GM18909 (cell line): Measurements from ENCODE around the gene SHTN1.
A peak's percentile ranks its signal among the peaks of the same experiment; 100 is the strongest.

Experiments used
- ATAC-seq: cut with Tn5 transposase; IDR thresholded peaks from one replicate; pipeline ENCODE4 v1.9.1; 2021; ENCODE audit warnings: mild to moderate bottlenecking; ENCODE audit not compliant: unreplicated experiment, poor library complexity

The SHTN1 gene, protein sequence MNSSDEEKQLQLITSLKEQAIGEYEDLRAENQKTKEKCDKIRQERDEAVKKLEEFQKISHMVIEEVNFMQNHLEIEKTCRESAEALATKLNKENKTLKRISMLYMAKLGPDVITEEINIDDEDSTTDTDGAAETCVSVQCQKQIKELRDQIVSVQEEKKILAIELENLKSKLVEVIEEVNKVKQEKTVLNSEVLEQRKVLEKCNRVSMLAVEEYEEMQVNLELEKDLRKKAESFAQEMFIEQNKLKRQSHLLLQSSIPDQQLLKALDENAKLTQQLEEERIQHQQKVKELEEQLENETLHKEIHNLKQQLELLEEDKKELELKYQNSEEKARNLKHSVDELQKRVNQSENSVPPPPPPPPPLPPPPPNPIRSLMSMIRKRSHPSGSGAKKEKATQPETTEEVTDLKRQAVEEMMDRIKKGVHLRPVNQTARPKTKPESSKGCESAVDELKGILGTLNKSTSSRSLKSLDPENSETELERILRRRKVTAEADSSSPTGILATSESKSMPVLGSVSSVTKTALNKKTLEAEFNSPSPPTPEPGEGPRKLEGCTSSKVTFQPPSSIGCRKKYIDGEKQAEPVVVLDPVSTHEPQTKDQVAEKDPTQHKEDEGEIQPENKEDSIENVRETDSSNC

GRCh38 chr10:117005026-117005526, at the start of gene SHTN1:
Gene SHTN1 (minus strand): TSS chr10:117005187. CDS start chr10:117005079, 108 bp downstream.
- peak; percentile 65 for ATAC-seq

- no peak for ATAC-seq
Observed at GRCh38 chr10:117053482-117053881, 48.5 kb upstream of the SHTN1 start.

DNA sequence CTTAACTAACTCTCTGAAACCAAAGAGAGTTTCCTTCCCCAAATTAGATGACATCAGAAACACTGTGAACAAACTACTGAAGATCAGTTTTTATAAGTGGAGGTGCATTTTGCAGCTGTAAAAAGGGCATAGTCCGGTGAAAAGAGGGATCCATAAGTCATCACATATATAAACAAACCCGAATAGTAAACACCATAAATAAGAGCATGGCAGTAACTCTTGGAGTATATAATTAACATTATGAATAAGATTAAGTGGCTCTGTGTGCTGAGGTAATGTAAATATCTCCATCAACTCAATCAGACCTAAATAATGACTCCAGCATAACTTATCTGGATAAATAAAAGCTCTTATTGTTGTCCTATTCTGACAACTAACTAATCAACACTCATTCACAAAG, 43.0 kb upstream of the SHTN1 start:
- no peak for ATAC-seq

GRCh38 chr10:117016266-117016665, 11.3 kb upstream of the SHTN1 start:
- ATAC-seq: no peak

GRCh38 chr10:117014835-117015234, 9.8 kb upstream of the SHTN1 start:
- ATAC-seq: no peak

DNA sequence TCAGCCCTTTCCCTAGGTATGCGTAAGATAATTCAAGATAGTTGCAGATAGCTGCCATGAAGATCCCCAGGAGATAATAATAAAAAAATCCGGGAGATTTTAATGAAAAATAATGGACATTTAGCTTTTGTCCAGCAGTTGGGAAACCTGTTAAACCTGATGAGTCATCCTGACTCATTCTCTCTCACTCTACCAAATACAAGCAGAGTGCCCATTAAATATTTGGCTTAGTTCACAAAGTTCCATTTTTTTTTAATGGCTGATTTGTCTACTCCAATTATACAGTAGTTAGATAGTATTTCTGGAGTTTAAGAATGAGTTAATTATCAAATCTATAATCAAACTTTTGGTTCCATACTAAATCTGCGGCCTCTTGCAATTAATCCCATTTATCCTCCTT, 2.1 kb upstream of the SHTN1 start:
- ATAC-seq: no peak

DNA sequence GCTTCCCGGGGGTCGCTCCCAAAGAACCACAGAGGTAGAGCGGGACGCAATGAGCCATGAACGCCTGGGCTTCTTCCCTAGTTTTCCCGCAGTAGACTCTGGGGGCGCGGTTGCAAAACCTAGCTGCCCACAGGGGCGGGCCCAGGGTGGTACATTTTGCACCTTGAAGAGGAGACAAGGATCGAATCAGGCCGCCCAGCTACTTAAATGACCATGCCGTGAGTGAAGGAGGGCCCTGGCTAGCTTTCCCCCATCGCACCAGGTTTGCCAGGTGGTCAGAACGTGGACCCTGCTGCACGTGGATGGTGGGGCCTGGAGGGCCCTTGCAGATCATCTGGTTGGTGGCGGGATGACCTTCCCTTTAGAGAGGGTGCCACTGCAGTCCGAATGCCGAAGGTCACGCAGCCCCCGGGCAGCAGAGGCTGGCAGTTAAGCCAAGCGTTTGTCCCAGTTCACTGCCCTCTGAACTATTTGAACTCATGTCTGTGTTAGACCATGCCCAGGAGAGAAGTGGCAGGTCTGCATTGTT, 604 bp upstream of the SHTN1 start:
- ATAC-seq: no peak

GRCh38 chr10:117004227-117005025, 561 bp downstream of the SHTN1 start:
- ATAC-seq: peak; percentile 59

DNA sequence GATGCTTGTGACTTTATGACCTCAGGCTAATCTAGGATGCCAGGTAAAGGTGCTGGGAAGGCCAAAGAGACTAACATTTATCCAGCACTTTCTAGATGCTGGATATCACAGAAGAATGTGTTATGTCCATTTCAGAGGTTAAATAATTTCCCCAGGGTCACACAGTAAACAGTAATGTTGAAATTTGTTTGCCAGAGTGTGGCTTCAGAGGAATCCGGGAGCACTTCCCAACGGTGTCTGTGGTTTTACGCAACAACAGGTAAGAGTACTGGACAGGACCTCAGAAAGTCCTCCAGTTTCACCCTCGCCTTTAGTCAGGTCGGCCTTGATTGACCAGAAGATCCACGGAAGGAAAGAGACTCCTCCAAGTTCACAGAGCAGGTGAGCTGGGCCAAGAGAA, 1.7 kb downstream of the SHTN1 start:
- no peak for ATAC-seq

DNA sequence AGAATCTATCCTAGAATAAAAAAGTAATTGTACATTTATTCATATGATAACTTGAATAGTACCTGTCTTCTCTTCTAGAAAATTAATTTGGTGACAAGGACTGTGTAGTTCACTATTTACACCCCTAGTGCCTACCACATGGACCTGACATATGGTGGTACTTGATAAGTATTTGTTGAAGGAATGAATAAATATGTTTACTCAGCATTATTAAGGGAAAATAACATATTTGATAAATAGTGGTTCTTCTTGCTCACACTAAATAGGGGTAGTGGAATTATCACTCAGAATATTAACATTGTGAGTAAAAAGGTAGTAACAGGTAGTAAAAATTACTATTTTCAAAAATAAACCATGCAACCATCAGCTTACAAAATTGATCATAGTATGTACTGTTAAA, 2.8 kb downstream of the SHTN1 start:
- ATAC-seq: no peak

- ATAC-seq: no peak
Observed at GRCh38 chr10:117001144-117001543, 3.8 kb downstream of the SHTN1 start.

DNA sequence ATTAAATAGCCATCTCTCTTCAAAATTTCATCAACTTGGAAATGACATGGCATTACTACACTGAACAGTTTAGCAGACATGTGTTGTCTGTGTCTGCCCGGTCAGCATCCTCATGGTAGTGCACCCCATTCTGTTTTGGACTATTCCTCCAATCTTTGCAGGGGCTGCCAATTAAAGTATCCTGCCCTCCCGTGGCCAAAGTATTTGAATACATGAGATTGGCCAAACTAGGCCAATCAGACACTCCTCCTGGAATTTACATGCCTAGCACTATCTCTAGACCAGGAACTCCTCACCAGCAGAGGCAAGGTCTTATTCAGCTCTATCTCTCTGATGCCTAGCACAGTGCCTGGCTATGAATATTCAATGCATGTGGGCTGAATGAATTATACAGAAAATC, 4.4 kb downstream of the SHTN1 start:
- ATAC-seq: no peak

DNA sequence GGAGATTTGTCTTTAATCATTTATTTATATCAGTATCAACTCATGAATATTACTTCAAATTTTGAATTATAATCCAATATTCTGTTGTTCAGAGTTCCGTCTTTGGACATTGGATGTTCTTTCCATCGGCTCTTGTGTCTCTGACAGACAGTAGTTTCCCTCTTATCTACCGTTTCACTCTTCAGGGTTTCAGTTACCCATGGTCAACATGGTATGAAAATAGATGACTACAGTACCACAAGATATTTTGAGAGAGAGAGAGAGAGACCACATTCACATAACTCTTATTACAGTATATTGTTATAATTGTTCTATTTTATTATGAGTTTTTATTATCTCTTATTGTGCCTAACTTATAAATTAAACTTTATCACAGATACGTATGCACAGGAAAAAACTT, 6.8 kb downstream of the SHTN1 start:
- no peak for ATAC-seq

- no peak for ATAC-seq
Observed at GRCh38 chr10:116997015-116997414, 8.0 kb downstream of the SHTN1 start.

- no peak for ATAC-seq
Observed at GRCh38 chr10:116995648-116996047, 9.3 kb downstream of the SHTN1 start.

DNA sequence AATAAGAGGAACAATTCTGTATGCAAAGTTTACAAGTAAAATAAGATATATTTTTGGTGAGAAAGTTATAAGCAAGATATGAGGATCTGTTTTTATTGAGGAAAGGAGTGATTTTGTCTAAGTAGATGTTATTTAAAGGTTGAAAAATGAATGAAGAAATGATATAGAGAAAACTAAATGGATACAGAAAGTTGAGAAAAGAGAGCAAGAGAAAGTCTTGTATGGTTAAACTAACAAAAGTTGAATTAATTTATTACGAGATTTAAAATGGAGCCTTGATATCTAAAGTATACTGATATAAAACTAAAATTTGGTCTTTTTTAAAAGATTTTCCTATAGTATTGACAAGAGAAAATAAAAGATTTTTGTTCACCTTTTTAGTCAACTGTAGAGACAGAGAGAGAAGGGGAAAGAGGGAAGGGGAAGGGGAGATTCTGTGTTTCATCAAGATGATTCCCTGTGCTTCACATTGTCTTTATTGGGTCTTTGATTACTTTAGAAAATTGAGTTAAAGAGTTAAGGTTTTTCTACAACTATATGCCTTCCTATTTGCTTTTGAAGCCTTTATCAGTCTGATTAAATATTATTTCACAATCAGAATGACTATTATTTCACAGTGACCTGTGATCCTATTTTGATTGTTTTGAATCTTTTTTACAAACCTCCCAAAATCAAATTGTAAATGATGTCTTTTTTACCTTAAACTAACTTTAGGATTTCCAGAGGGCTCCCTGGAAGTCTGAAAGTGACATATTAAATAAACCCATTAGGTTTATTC, 10.7 kb downstream of the SHTN1 start:
- no peak for ATAC-seq

- no peak for ATAC-seq
Observed at GRCh38 chr10:116993610-116994009, 11.4 kb downstream of the SHTN1 start.

DNA sequence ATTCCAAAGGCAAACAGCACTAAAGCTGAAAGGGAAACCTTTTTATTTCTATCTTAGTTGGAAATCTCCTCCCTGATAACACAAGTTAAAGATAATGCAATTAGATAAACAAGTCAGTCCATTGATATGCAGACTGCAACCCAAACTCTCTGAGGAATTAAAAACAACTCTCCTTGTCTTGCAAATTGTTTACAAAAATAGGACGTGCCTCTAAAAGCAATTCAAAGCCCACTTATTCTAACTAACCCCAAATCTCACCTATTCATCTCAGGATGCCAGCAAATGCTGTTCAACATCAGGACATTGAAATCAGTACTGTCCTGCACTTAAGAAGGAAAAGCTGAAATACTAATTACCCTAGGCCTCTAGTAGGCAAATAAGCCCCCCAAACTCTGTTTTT, 12.8 kb downstream of the SHTN1 start:
- ATAC-seq: no peak

DNA sequence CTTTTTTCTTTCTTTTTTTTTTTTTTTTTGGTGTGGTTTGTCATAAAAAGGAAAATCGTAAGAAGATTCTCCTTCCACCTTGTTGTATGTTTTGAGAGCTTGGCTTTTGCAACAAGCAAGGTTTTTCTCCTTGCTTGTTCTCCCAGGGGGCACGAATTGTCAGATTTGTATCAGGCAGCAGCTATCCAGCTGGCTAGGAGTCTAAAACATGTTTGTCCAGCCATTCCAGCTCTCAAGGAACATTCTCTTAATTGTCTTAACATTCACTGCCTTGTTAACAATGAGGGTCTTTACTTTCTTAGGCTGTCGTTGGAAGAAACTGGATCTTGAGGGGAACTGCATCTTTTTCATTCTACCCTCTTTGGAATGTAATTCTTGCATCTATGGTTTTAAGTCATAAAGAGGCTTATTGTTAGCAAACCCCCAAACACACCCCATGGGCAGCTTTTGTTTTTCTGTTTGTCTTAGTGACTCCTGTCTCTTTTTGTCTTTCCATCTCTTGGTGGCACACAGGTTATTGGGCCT, 14.6 kb downstream of the SHTN1 start:
- ATAC-seq: no peak

DNA sequence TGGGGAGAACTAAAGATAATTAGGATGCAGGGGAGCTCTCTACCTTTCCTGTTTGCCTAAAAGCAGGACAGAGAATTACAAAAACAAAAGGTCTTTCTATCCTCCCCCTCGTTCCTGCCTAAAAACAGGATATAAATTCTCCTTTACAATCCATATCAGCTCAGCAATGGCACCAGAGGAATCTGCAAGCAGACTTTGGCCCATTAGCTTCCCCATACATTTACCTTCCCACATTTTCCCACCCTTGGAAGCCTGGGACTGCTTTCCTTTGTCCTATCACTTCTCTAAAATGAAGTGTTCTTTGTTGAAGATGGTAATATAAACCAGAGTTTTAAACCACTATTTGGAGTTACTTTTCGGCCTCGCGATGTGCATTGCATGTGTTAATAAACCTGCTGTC, 15.5 kb downstream of the SHTN1 start:
- ATAC-seq: no peak
